ENCODE measurements around the gene POMC. TPM values are rescaled to one million over a fixed set of nuclear protein-coding genes. Genes with fewer than 3 reads are reported as not detected.

The POMC gene
- total and polyA plus RNA-seq, 2 of the 13 experiments (the other 11 are each of a cell fraction or from before 2014, with no cell fraction given): not detected

GRCh38 chr2:25149646-25150045 lies 18.7 kb downstream of the POMC start:
- ATAC-seq (no peak), FAIRE-seq (no peak), DNase-seq (ENCODE audit: low spot score) (no peak)
- CTCF ChIA-PET (ENCODE audit: low intra/inter-chr PET ratio, low total read pairs): no interaction called here
- no peaks in the 10 kb centered on the region for H3K79me2 ChIP-seq (ENCODE audit: insufficient read depth, low read length)
- intact Hi-C loops (cut with micrococcal nuclease; ENCODE audit: unreplicated experiment) (no loop called here), in situ Hi-C loops (cut with HindIII; ENCODE audit: extremely low pct_ligation_motif_present, low pct_unique_long_range_greater_than_20kb) (loop anchor here (25.0 kb wide), 1 partner anchor 737 kb away; no protein-coding TSS in a partner anchor)
- H3K9ac ChIP-seq (ENCODE audit: insufficient read depth, low read depth, low read length): no peak overlapping the region
- H2AFZ ChIP-seq (ENCODE audit: low read length): no peak overlapping the region
- 55% methylated on average over 6 of the region's 6 CpGs for WGBS (ENCODE audit: low lambda C conversion rate)
- H3K4me2 ChIP-seq (ENCODE audit: low read depth, low read length): no peak overlapping the region
- TF ChIP-seq MED1 (CRISPR knock-in tag; IDR thresholded peaks at IDR 0.05) (no peak), SATB2 (CRISPR knock-in tag; IDR thresholded peaks at IDR 0.05) (no peak), WIZ (CRISPR knock-in tag; IDR thresholded peaks at IDR 0.05) (no peak), GATA4 (IDR thresholded peaks at IDR 0.05; ENCODE audit: borderline replicate concordance, low read depth) (no peak), ISX (CRISPR knock-in tag; conservative IDR thresholded peaks at IDR 0.05) (no peak), KDM1A (CRISPR knock-in tag; IDR thresholded peaks at IDR 0.05) (no peak), FOXA3 (CRISPR knock-in tag; IDR thresholded peaks at IDR 0.05) (no peak), LRRFIP1 (CRISPR knock-in tag; conservative IDR thresholded peaks at IDR 0.05) (no peak), TGIF2 (CRISPR knock-in tag; IDR thresholded peaks at IDR 0.05) (no peak)
- no peaks in the 10 kb centered on the region for H3K4me1 ChIP-seq (ENCODE audit: insufficient read depth, low read length)
- H3K36me3 ChIP-seq (replicated peaks in 1 of 2; ENCODE audit: control insufficient read depth in 1 of 2, insufficient read depth in 2 of 2, low read length in 2 of 2): no peaks in the 10 kb centered on the region
- H3K9me3 ChIP-seq (ENCODE audit: low read length): no peaks in the 10 kb centered on the region
- no peaks in the 10 kb centered on the region for H4K20me1 ChIP-seq (ENCODE audit: insufficient read depth, low read length)
- H3K4me3 ChIP-seq (replicated peaks in 1 of 3; ENCODE audit: insufficient read depth in 1 of 3, low read depth in 2 of 3, low read length in 3 of 3): no peak overlapping the region
- peaks cover 0 to 2% of the 10 kb centered on the region in 2 experiments; a peak in 2 of 5 replicates for H3K27me3 ChIP-seq (ENCODE audit: control insufficient read depth in 1 of 2, insufficient read depth in 2 of 2, low read length in 2 of 2)
- no peak overlapping the region for H3K27ac ChIP-seq (ENCODE audit: extremely low read length, insufficient read depth, low read length)
- BruUV-seq (replicated peaks): no TSS peak
- POLR2A ChIA-PET: no interaction called here

Data from HepG2 (cell line).